A549 (cell line): ENCODE measurements around the gene CCDC137. TPM values are rescaled to one million over a fixed set of nuclear protein-coding genes. Genes with fewer than 3 reads are reported as not detected.

Experiments
- ATAC-seq, 2 experiments: fragments of 200-7000 bp in 1 of 2; fragments of >200 bp in 1 of 2; cut with Nextera tagmentation in 1 of 2; cut with Tn5 transposase in 1 of 2; 3 replicates each; pipeline versions ENCODE4 v1.8.0 to v1.9.1; 2018 to 2020; ENCODE audit warnings: mild to moderate bottlenecking in 1 of 2, moderate library complexity in 1 of 2
- CTCF ChIA-PET: fragments of 300-600 bp; sonication (Branson Sonifier 250); formaldehyde crosslinking; extraction: SDS; loops from one replicate; lab custom pipeline; 2021; ENCODE audit warnings: antibody characterized with exemption, inconsistent platforms; lab: Yijun Ruan, JAX
- POLR2A ChIA-PET: fragments of 350-600 bp; formaldehyde crosslinking; extraction: SDS; loops from one replicate; lab custom pipeline; 2021; ENCODE audit warnings: antibody characterized with exemption, inconsistent platforms; lab: Yijun Ruan, JAX
- DNase-seq, 2 experiments: peaks; one replicate each; pipeline versions ENCODE4 v3.0.0 to v3.0.0-alpha.2; 2011 to 2016; ENCODE audit warnings: low read depth in 1 of 2, low spot score in 1 of 2
- FAIRE-seq: peaks from 2 replicates; lab custom pipeline; 2011; peaks lifted over from hg19 to GRCh38; lab: Jason Lieb, UNC
- H3K27ac ChIP-seq, 2 experiments: fragments of >200 bp; sonication (Bioruptor Twin); formaldehyde crosslinking; 3 replicates each; pipeline ENCODE4 v1.5.1; 2016 to 2017
- H3K4me1 ChIP-seq: fragments of >200 bp; sonication (Bioruptor Twin); formaldehyde crosslinking; 3 replicates; pipeline ENCODE4 v1.6.1; 2016
- H3K4me2 ChIP-seq: fragments of >200 bp; sonication (Bioruptor Twin); formaldehyde crosslinking; 3 replicates; pipeline ENCODE4 v1.6.1; 2016
- H3K4me3 ChIP-seq: fragments of >200 bp; sonication (Bioruptor Twin); formaldehyde crosslinking; 3 replicates; pipeline ENCODE4 v1.5.1; 2016
- H3K9me3 ChIP-seq: fragments of >200 bp; sonication (Bioruptor Twin); formaldehyde crosslinking; 3 replicates; pipeline ENCODE4 v1.6.1; 2016
- BCL3 ChIP-seq: fragments of >200 bp; sonication (Bioruptor Twin); formaldehyde crosslinking; IDR thresholded peaks from 3 replicates; pipeline ENCODE4 v1.6.1; 2016
- CBX8 ChIP-seq: fragments of 200-600 bp; sonication (generic); IDR thresholded peaks from 2 replicates; pipeline ENCODE4 v1.6.1; 2016
- CHD4 ChIP-seq: fragments of 200-600 bp; sonication (generic); IDR thresholded peaks from 2 replicates; pipeline ENCODE4 v1.6.1; 2016; ENCODE audit warnings: antibody characterized with exemption, mild to moderate bottlenecking, borderline replicate concordance
- E2F6 ChIP-seq: IDR thresholded peaks from 2 replicates; pipeline ENCODE4 v1.6.1; 2012; ENCODE audit warnings: low read depth, borderline replicate concordance
- ELK1 ChIP-seq: fragments of 150-350 bp; IDR thresholded peaks from 2 replicates; pipeline ENCODE4 v1.6.1; 2014; ENCODE audit warnings: low read depth, mild to moderate bottlenecking, low read length
- JUN ChIP-seq, 2 experiments: fragments of >200 bp; sonication (Bioruptor Twin); formaldehyde crosslinking; IDR thresholded peaks; 2 replicates in 1 of 2; 3 replicates in 1 of 2; pipeline ENCODE4 v1.6.1; 2016 to 2017
- JUNB ChIP-seq: fragments of >200 bp; sonication (Bioruptor Twin); formaldehyde crosslinking; IDR thresholded peaks from 2 replicates; pipeline ENCODE4 v1.6.1; 2016
- KDM5A ChIP-seq: fragments of 200-600 bp; sonication (generic); IDR thresholded peaks from 2 replicates; pipeline ENCODE4 v1.6.1; 2016; ENCODE audit warnings: antibody characterized with exemption, mild to moderate bottlenecking
- MAFK ChIP-seq: fragments of 450-650 bp; IDR thresholded peaks from 2 replicates; pipeline ENCODE4 v1.6.1; 2014; ENCODE audit not compliant: partially characterized antibody
- MAX ChIP-seq: IDR thresholded peaks from 2 replicates; pipeline ENCODE4 v1.6.1; 2012
- MYC ChIP-seq: IDR thresholded peaks from 2 replicates; pipeline ENCODE4 v1.6.1; 2012; ENCODE audit warnings: mild to moderate bottlenecking, inconsistent platforms, low read length, improper control_type of control experiment, borderline replicate concordance
- NFE2L2 ChIP-seq: fragments of 150-350 bp; conservative IDR thresholded peaks from 2 replicates; pipeline ENCODE4 v1.6.1; 2014; ENCODE audit warnings: low read length
- NR3C1 ChIP-seq: fragments of >200 bp; sonication (Bioruptor Twin); formaldehyde crosslinking; IDR thresholded peaks from 3 replicates; pipeline ENCODE4 v1.6.1; 2017
- POLR2A ChIP-seq: IDR thresholded peaks from 2 replicates; pipeline ENCODE4 v1.6.1; 2012; ENCODE audit warnings: mild to moderate bottlenecking, low read length
- RCOR1 ChIP-seq: fragments of 150-350 bp; IDR thresholded peaks from 2 replicates; pipeline ENCODE4 v1.6.1; 2014; ENCODE audit warnings: antibody characterized with exemption, low read length, low read depth
- RFX5 ChIP-seq: fragments of 450-650 bp; IDR thresholded peaks from 2 replicates; pipeline ENCODE4 v1.7.1; 2014; ENCODE audit warnings: antibody characterized with exemption, mild to moderate bottlenecking, moderate library complexity
- TP53 ChIP-seq: fragments of 250-450 bp; sonication (Bioruptor Pico); IDR thresholded peaks from 2 replicates; pipeline ENCODE4 v1.5.0; 2021; ENCODE audit warnings: mild to moderate bottlenecking, moderate library complexity
- ZC3H11A ChIP-seq: fragments of 450-650 bp; IDR thresholded peaks from 2 replicates; pipeline ENCODE4 v1.6.1; 2014; ENCODE audit warnings: antibody characterized with exemption, mild to moderate bottlenecking
- ZFP36 ChIP-seq: fragments of 450-650 bp; IDR thresholded peaks from 2 replicates; pipeline ENCODE4 v1.6.1; 2014; ENCODE audit warnings: borderline replicate concordance; ENCODE audit not compliant: partially characterized antibody
- ZNF302 ChIP-seq: fragments of 250-450 bp; sonication (Bioruptor Pico); IDR thresholded peaks from 2 replicates; pipeline ENCODE4 v1.9.0; 2021; ENCODE audit warnings: inconsistent platforms, mild to moderate bottlenecking, moderate library complexity
- WGBS: methylation state at CpG from one replicate; pipeline ENCODE4 v1.1.6; 2017; ENCODE audit errors: missing lambda C conversion rate; 5-methylcytosine and 5-hydroxymethylcytosine counted together
- polyA plus RNA-seq, 4 experiments: library from polyadenylated mRNA; depleted of rRNA in 3 of 4; stranded (reverse); fragments of >200 nt; fragmentation: RNase III in 1 of 4; extraction: RNeasy Plus Mini Kit Qiagen cat#74134 plus additional on column Dnase treatment in 1 of 4; gene quantifications; 2 replicates in 3 of 4; 3 replicates in 1 of 4; pipeline ENCODE4 v1.2.3, GENCODE V29; 2011 to 2017

CCDC137 gene
- polyA plus RNA-seq, 2 of the 4 experiments (the other 2 are of a cell fraction) = 22.6 to 55.0 TPM

GRCh38 chr17:81690549-81690948, 24.0 kb downstream of the CCDC137 start:
- H3K4me2 ChIP-seq = no peak overlapping the region
- no peak overlapping the region for H3K27ac ChIP-seq
- no peaks in the 10 kb centered on the region for H3K9me3 ChIP-seq
- DNase-seq (no peak), ATAC-seq (no peak), FAIRE-seq (no peak)
- ChIA-PET CTCF (interaction anchor here (0.8 to 3.0 kb wide), 5 partner anchors 10 to 140 kb away, joined by 3 to 19 read pairs (median 4); partner anchors contain the start of gene MRPL12), POLR2A (interaction anchor here (0.6 kb wide), 1 partner anchor 12 kb away, joined by 5 read pairs; the partner anchor contains the start of gene MRPL12)
- H3K4me1 ChIP-seq = peaks cover 3% of the 10 kb centered on the region
- 89% methylated on average over 17 of the region's 17 CpGs for WGBS
- TF ChIP-seq BCL3 = no peak
- TF ChIP-seq ZC3H11A = no peak
- no peak for TF ChIP-seq RCOR1
- TF ChIP-seq TP53 (CRISPR knock-in tag) = no peak
- no peak for TF ChIP-seq MYC
- no peak for TF ChIP-seq NR3C1
- TF ChIP-seq ZFP36 = no peak
- TF ChIP-seq MAX = no peak
- TF ChIP-seq MAFK = no peak
- TF ChIP-seq NFE2L2 = no peak
- no peak for TF ChIP-seq E2F6
- H3K4me3 ChIP-seq = no peak overlapping the region

- Histone ChIP-seq H3K4me1 (no peaks in the 10 kb centered on the region), H3K9me3 (no peaks in the 10 kb centered on the region), H3K27ac (no peak overlapping the region), H3K4me2 (no peak overlapping the region), H3K4me3 (no peak overlapping the region)
- FAIRE-seq (no peak), DNase-seq (no peak), ATAC-seq (no peak)
- ChIA-PET POLR2A (interaction anchor here (0.6 kb wide), 1 partner anchor 11 kb away, joined by 5 read pairs; the partner anchor contains the start of gene MRPL12), CTCF (interaction anchor here (1.2 to 3.0 kb wide), 3 partner anchors 11 to 140 kb away, joined by 4 to 19 read pairs (median 7); partner anchors contain the start of gene MRPL12)
- 95% methylated on average over 18 of the region's 18 CpGs for WGBS
- TF ChIP-seq ELK1 = no peak
- TF ChIP-seq JUN (IDR thresholded peaks at IDR 0.05) = no peak
- no peak for TF ChIP-seq POLR2A
- TF ChIP-seq RCOR1 = no peak
- TF ChIP-seq ZNF302 (CRISPR knock-in tag) = no peak
- no peak for TF ChIP-seq JUNB
- no peak for TF ChIP-seq MAFK
- TF ChIP-seq CBX8 = no peak
- TF ChIP-seq E2F6 = no peak
- no peak for TF ChIP-seq CHD4
- no peak for TF ChIP-seq RFX5
Measured at GRCh38 chr17:81691196-81691595, 24.7 kb downstream of the CCDC137 start.

- H3K27ac ChIP-seq = no peak overlapping the region
- H3K9me3 ChIP-seq = no peaks in the 10 kb centered on the region
- 96% methylated on average over 20 of the region's 20 CpGs for WGBS
- DNase-seq = no peak
- H3K4me2 ChIP-seq = no peak overlapping the region
- FAIRE-seq = no peak
- no peaks in the 10 kb centered on the region for H3K4me1 ChIP-seq
- no peak overlapping the region for H3K4me3 ChIP-seq
- no peak for ATAC-seq
- POLR2A ChIA-PET = interaction anchor here (1.1 to 2.1 kb wide), 2 partner anchors 8 to 11 kb away, joined by 3 to 11 read pairs; partner anchors contain the start of genes ARL16, HGS and MRPL12
- CTCF ChIA-PET = interaction anchor here (1.2 to 3.0 kb wide), 2 partner anchors 11 to 139 kb away, joined by 4 to 19 read pairs; partner anchors contain the start of gene MRPL12
- no peak for TF ChIP-seq KDM5A
Measured at GRCh38 chr17:81691608-81692007, 25.1 kb downstream of the CCDC137 start.
